Astrocyte (in vitro differentiated cells and primary cell): ENCODE results near the gene BHLHA9.
"Not testable (repeated sequence)": the region's sequence is repeated elsewhere in the genome, so short reads cannot be mapped to it uniquely, and the experiment has no call there.

ENCODE experiments used
- CTCF ChIP-seq: IDR thresholded peaks from 2 replicates; pipeline ENCODE4 v1.5.1; 2011; ENCODE audit warnings: low read depth, mild to moderate bottlenecking, inconsistent platforms, low read length, moderate library complexity; ENCODE audit not compliant: insufficient read depth
- EZH2 ChIP-seq: IDR thresholded peaks from 2 replicates; pipeline ENCODE4 v1.6.1; 2012; ENCODE audit warnings: mild to moderate bottlenecking, low read length, inconsistent platforms; ENCODE audit not compliant: insufficient read depth

- not testable (repeated sequence) for TF ChIP-seq EZH2, CTCF
Measured at GRCh38 chr17:1307829-1308228, 37.6 kb downstream of the BHLHA9 start.
